HG03521 (cell line): ENCODE measurements around the gene UPK2.
"Not testable (repeated sequence)": the region's sequence is repeated elsewhere in the genome, so short reads cannot be mapped to it uniquely, and the experiment has no call there.

ENCODE experiments used
- ATAC-seq: cut with Tn5 transposase; IDR thresholded peaks from one replicate; pipeline ENCODE4 v1.9.1; 2021; ENCODE audit warnings: mild to moderate bottlenecking, moderate library complexity; ENCODE audit not compliant: unreplicated experiment

UPK2 gene

GRCh38 chr11:118984825-118985224 lies 28.7 kb downstream of the UPK2 start:
- ATAC-seq: no peak

GRCh38 chr11:118988280-118988679 lies 32.2 kb downstream of the UPK2 start:
- no peak for ATAC-seq

- not testable (repeated sequence) for ATAC-seq
Observed at GRCh38 chr11:118991486-118992038, 35.5 kb downstream of the UPK2 start.

GRCh38 chr11:118996926-118997626 lies 41.0 kb downstream of the UPK2 start:
- peak; percentile 14 for ATAC-seq

- ATAC-seq: peak; percentile 89
Observed at GRCh38 chr11:118997627-118998387, 41.7 kb downstream of the UPK2 start, which contains the start of gene CENATAC. CENATAC (plus strand) TSS chr11:118998138; CDS start chr11:118998198, 60 bp downstream.

- ATAC-seq: peak; percentile 19
Observed at GRCh38 chr11:118998388-118998717, 42.3 kb downstream of the UPK2 start.

- no peak for ATAC-seq
Observed at GRCh38 chr11:118998822-118999221, 42.7 kb downstream of the UPK2 start.

GRCh38 chr11:119000906-119001305 lies 44.8 kb downstream of the UPK2 start:
- no peak for ATAC-seq

- ATAC-seq: no peak
Observed at GRCh38 chr11:119006656-119007055, 50.6 kb downstream of the UPK2 start.
